Mesendoderm (in vitro differentiated cells): Measurements from ENCODE around the gene TPST2.

Experiments
- DNase-seq: peaks from one replicate; pipeline ENCODE4 v3.0.0; 2013
- H2AK5ac ChIP-seq: 2 replicates; pipeline ENCODE4 v1.6.1; 2013; ENCODE audit warnings: low read length, inconsistent platforms
- H2BK120ac ChIP-seq: 2 replicates; pipeline ENCODE4 v1.6.1; 2013; ENCODE audit warnings: low read depth, mild to moderate bottlenecking, low read length, moderate library complexity, mixed read lengths
- H2BK15ac ChIP-seq: replicated peaks from 2 replicates; pipeline ENCODE4 v1.6.1; 2013; ENCODE audit warnings: low read depth, mild to moderate bottlenecking, moderate library complexity
- H2BK5ac ChIP-seq: 2 replicates; pipeline ENCODE4 v1.6.1; 2013; ENCODE audit warnings: low read length, inconsistent platforms
- H3K18ac ChIP-seq: 2 replicates; pipeline ENCODE4 v1.6.1; 2013; ENCODE audit warnings: mild to moderate bottlenecking, low read length, mixed read lengths
- H3K23ac ChIP-seq: one replicate; pipeline ENCODE4 v1.6.1; 2013; ENCODE audit warnings: low read length
- H3K27ac ChIP-seq: 2 replicates; pipeline ENCODE4 v1.5.1; 2013; ENCODE audit warnings: low read depth, mild to moderate bottlenecking, inconsistent platforms, low read length, moderate library complexity
- H3K27me3 ChIP-seq: 2 replicates; pipeline ENCODE4 v1.6.1; 2013; ENCODE audit warnings: low read length, control low read depth, mild to moderate bottlenecking, inconsistent platforms; ENCODE audit not compliant: insufficient read depth, poor library complexity
- H3K36me3 ChIP-seq: 2 replicates; pipeline ENCODE4 v1.6.1; 2013; ENCODE audit warnings: low read length, inconsistent platforms; ENCODE audit not compliant: control insufficient read depth, insufficient read depth
- H3K4ac ChIP-seq: one replicate; pipeline ENCODE4 v1.6.1; 2013; ENCODE audit warnings: low read depth, mild to moderate bottlenecking, low read length, moderate library complexity
- H3K4me1 ChIP-seq: 2 replicates; pipeline ENCODE4 v1.6.1; 2013; ENCODE audit warnings: low read depth, low read length, inconsistent platforms; ENCODE audit not compliant: control insufficient read depth
- H3K4me2 ChIP-seq: 2 replicates; pipeline ENCODE4 v1.6.1; 2013; ENCODE audit warnings: low read length
- H3K4me3 ChIP-seq: 2 replicates; pipeline ENCODE4 v1.5.1; 2013; ENCODE audit warnings: mild to moderate bottlenecking, low read length
- H3K56ac ChIP-seq: one replicate; pipeline ENCODE4 v1.6.1; 2013; ENCODE audit warnings: low read length
- H3K79me1 ChIP-seq: 2 replicates; pipeline ENCODE4 v1.6.1; 2013; ENCODE audit warnings: low read length, inconsistent platforms
- H3K79me2 ChIP-seq: 2 replicates; pipeline ENCODE4 v1.6.1; 2013; ENCODE audit warnings: mild to moderate bottlenecking, low read length; ENCODE audit not compliant: control insufficient read depth, insufficient read depth
- H3K9ac ChIP-seq: 2 replicates; pipeline ENCODE4 v1.6.1; 2013; ENCODE audit warnings: low read length, inconsistent platforms
- H4K5ac ChIP-seq: one replicate; pipeline ENCODE4 v1.6.1; 2013; ENCODE audit warnings: low read length
- H4K8ac ChIP-seq: one replicate; pipeline ENCODE4 v1.6.1; 2013; ENCODE audit warnings: low read depth, mild to moderate bottlenecking, control low read depth, low read length, moderate library complexity
- WGBS: extraction: QIAGEN DNeasy Blood & Tissue Kit; methylation state at CpG from one replicate; pipeline ENCODE4 v1.1.7; 2013; ENCODE audit warnings: low lambda C conversion rate, missing lambda C conversion rate; ENCODE audit not compliant: insufficient coverage; ENCODE audit errors: extremely low coverage; 5-methylcytosine and 5-hydroxymethylcytosine counted together

The TPST2 gene

GRCh38 chr22:26577081-26577480, 12.9 kb downstream of the TPST2 start:
- DNase-seq, result no peak
- Histone ChIP-seq H3K79me2 (peaks cover 88% of the 10 kb centered on the region), H3K9ac (no peak overlapping the region), H4K8ac (no peak overlapping the region), H2AK5ac (no peak overlapping the region), H2BK5ac (no peak overlapping the region), H3K36me3 (peaks cover 2% of the 10 kb centered on the region), H3K56ac (no peak overlapping the region), H3K4me3 (no peak overlapping the region), H3K27ac (no peak overlapping the region), H3K27me3 (no peaks in the 10 kb centered on the region), H3K23ac (no peak overlapping the region), H3K18ac (no peak overlapping the region), H3K4me1 (peaks cover 18% of the 10 kb centered on the region), H2BK15ac (no peak overlapping the region), H3K4ac (no peak overlapping the region), H3K79me1 (peaks cover 20% of the 10 kb centered on the region), H4K5ac (no peak overlapping the region), H2BK120ac (no peak overlapping the region), H3K4me2 (no peak overlapping the region)
- WGBS, result no CpG with 5 or more reads among the region's 7 CpGs

GRCh38 chr22:26576026-26576680, 13.8 kb downstream of the TPST2 start:
- Histone ChIP-seq H2BK15ac (no peak overlapping the region), H3K23ac (no peak overlapping the region), H3K36me3 (peaks cover 2% of the 10 kb centered on the region), H3K27me3 (no peaks in the 10 kb centered on the region), H3K4me3 (no peak overlapping the region), H3K4me1 (peaks cover 23% of the 10 kb centered on the region), H3K4ac (no peak overlapping the region), H2BK120ac (no peak overlapping the region), H2AK5ac (no peak overlapping the region), H3K9ac (no peak overlapping the region), H3K56ac (peak overlapping the region; percentile 59), H3K79me2 (peaks cover 89% of the 10 kb centered on the region), H3K79me1 (peaks cover 25% of the 10 kb centered on the region), H3K18ac (no peak overlapping the region), H3K27ac (no peak overlapping the region), H4K8ac (no peak overlapping the region), H4K5ac (no peak overlapping the region), H3K4me2 (no peak overlapping the region), H2BK5ac (no peak overlapping the region)
- WGBS, result no CpG with 5 or more reads among the region's 8 CpGs
- DNase-seq, result peak; percentile 86

GRCh38 chr22:26574001-26574723, 15.8 kb downstream of the TPST2 start:
- peak; percentile 62 for DNase-seq
- WGBS, result no CpG with 5 or more reads among the region's 7 CpGs
- peak overlapping the region; percentile 25 for H3K23ac ChIP-seq

GRCh38 chr22:26573026-26573662, 16.8 kb downstream of the TPST2 start:
- Histone ChIP-seq H3K56ac (no peak overlapping the region), H2BK5ac (no peak overlapping the region), H3K27me3 (no peaks in the 10 kb centered on the region), H3K36me3 (peaks cover 2% of the 10 kb centered on the region), H3K27ac (no peak overlapping the region), H4K8ac (no peak overlapping the region), H3K23ac (no peak overlapping the region), H2AK5ac (no peak overlapping the region), H3K9ac (no peak overlapping the region), H3K79me1 (peaks cover 30% of the 10 kb centered on the region), H3K79me2 (peaks cover 83% of the 10 kb centered on the region), H3K4me2 (no peak overlapping the region), H2BK120ac (no peak overlapping the region), H4K5ac (no peak overlapping the region), H3K4me3 (no peak overlapping the region), H3K4ac (no peak overlapping the region), H2BK15ac (no peak overlapping the region), H3K18ac (no peak overlapping the region), H3K4me1 (peaks cover 16% of the 10 kb centered on the region)
- no CpG with 5 or more reads among the region's 10 CpGs for WGBS
- DNase-seq, result no peak

More at GRCh38 chr22:26574001-26574723, 15.8 kb downstream of the TPST2 start:
- H3K79me1 ChIP-seq, result peaks cover 33% of the 10 kb centered on the region
- H3K4me2 ChIP-seq, result no peak overlapping the region
- no peak overlapping the region for H3K9ac ChIP-seq
- no peaks in the 10 kb centered on the region for H3K27me3 ChIP-seq
- H2BK5ac ChIP-seq, result no peak overlapping the region
- no peak overlapping the region for H3K56ac ChIP-seq
- H3K4me1 ChIP-seq, result peaks cover 15% of the 10 kb centered on the region
- no peak overlapping the region for H2BK15ac ChIP-seq
- no peak overlapping the region for H4K5ac ChIP-seq
- no peak overlapping the region for H3K18ac ChIP-seq
- H3K79me2 ChIP-seq, result peaks cover 86% of the 10 kb centered on the region
- H2AK5ac ChIP-seq, result no peak overlapping the region
- no peak overlapping the region for H3K4ac ChIP-seq
- H2BK120ac ChIP-seq, result no peak overlapping the region
- H3K4me3 ChIP-seq, result no peak overlapping the region
- H3K36me3 ChIP-seq, result peaks cover 2% of the 10 kb centered on the region
- H3K27ac ChIP-seq, result no peak overlapping the region
- no peak overlapping the region for H4K8ac ChIP-seq

- H2BK5ac ChIP-seq, result no peak overlapping the region
- no peaks in the 10 kb centered on the region for H3K27me3 ChIP-seq
- H3K4ac ChIP-seq, result no peak overlapping the region
- no peak overlapping the region for H4K5ac ChIP-seq
- H2BK15ac ChIP-seq, result no peak overlapping the region
- H2AK5ac ChIP-seq, result no peak overlapping the region
- peaks cover 2% of the 10 kb centered on the region for H3K36me3 ChIP-seq
- no peak overlapping the region for H3K27ac ChIP-seq
- no peak overlapping the region for H3K18ac ChIP-seq
- no CpG with 5 or more reads among the region's 13 CpGs for WGBS
- peaks cover 18% of the 10 kb centered on the region for H3K4me1 ChIP-seq
- no peak for DNase-seq
- H3K4me2 ChIP-seq, result no peak overlapping the region
- peaks cover 34% of the 10 kb centered on the region for H3K79me1 ChIP-seq
- H3K9ac ChIP-seq, result no peak overlapping the region
- H4K8ac ChIP-seq, result no peak overlapping the region
- H3K23ac ChIP-seq, result peak overlapping the region; percentile 18
- no peak overlapping the region for H2BK120ac ChIP-seq
- H3K4me3 ChIP-seq, result no peak overlapping the region
- H3K56ac ChIP-seq, result no peak overlapping the region
- peaks cover 87% of the 10 kb centered on the region for H3K79me2 ChIP-seq
Measured at GRCh38 chr22:26570864-26571525, 18.9 kb downstream of the TPST2 start.
